Left ventricle myocardium inferior (tissue), 1 donor: ENCODE data around the gene MDFI. TPM values are rescaled to one million over a fixed set of nuclear protein-coding genes. Genes with fewer than 3 reads are reported as not detected.
A peak's percentile ranks its signal among the peaks of the same experiment; 100 is the strongest.

Source experiments
- DNase-seq: peaks from one replicate; pipeline ENCODE4 v3.0.0-alpha.2; 2020
- H3K27ac ChIP-seq: fragments of 200-600 bp; replicated peaks from 2 replicates; pipeline ENCODE4 v1.8.0; 2021
- H3K27me3 ChIP-seq: fragments of 200-600 bp; 2 replicates; pipeline ENCODE4 v1.8.0; 2021; ENCODE audit warnings: low read depth
- H3K36me3 ChIP-seq: fragments of 200-600 bp; 2 replicates; pipeline ENCODE4 v1.8.0; 2021
- H3K4me1 ChIP-seq: fragments of 200-600 bp; 2 replicates; pipeline ENCODE4 v1.8.0; 2021
- H3K4me3 ChIP-seq: fragments of 200-600 bp; 2 replicates; pipeline ENCODE4 v1.8.0; 2021; ENCODE audit warnings: mild to moderate bottlenecking, moderate library complexity
- H3K9me3 ChIP-seq: fragments of 200-600 bp; replicated peaks from 2 replicates; pipeline ENCODE4 v1.8.0; 2021
- CTCF ChIP-seq: fragments of 200-600 bp; IDR thresholded peaks from 2 replicates; pipeline ENCODE4 v1.8.0; 2021; ENCODE audit warnings: antibody characterized with exemption, mild to moderate bottlenecking, borderline replicate concordance
- intact Hi-C: fragments of 100-400 bp; cut with micrococcal nuclease; formaldehyde crosslinking; loops from one replicate; pipeline ENCODE4 v1.11.0; 2022
- microRNA-seq: library from miRNA; unstranded; fragments of <30 nt; microRNA quantifications from one replicate; pipeline ENCODE4 v1.2.0, GENCODE V29; 2020
- total RNA-seq: library from RNA; stranded (reverse); fragmentation: NEBNext Ultra II Directional; extraction: Animal tissue kit (Norgen Biotek cat#: 25700); gene quantifications from one replicate; pipeline ENCODE4 v1.2.1, GENCODE V29; 2021
- donor health status: DM: no; HTN: yes; CAD: no; lungs with severe emphysema.

Gene MDFI
- total RNA-seq, 1 donor from 2014 or later, result 0.77 TPM

- Histone ChIP-seq H3K9me3 (no peaks in the 10 kb centered on the region), H3K27me3 (no peaks in the 10 kb centered on the region), H3K4me3 (no peak overlapping the region), H3K4me1 (peaks cover 82% of the 10 kb centered on the region), H3K36me3 (peaks cover 6% of the 10 kb centered on the region), H3K27ac (peak overlapping the region; percentile 86)
- intact Hi-C loops, result no loop called here
- peak; percentile 29 for TF ChIP-seq CTCF
- DNase-seq, result peak; percentile 47
These were observed 62.4 kb downstream of the MDFI start for GRCh38 chr6:41700463-41701347.

- no peak for TF ChIP-seq CTCF
- Histone ChIP-seq H3K27me3 (no peaks in the 10 kb centered on the region), H3K9me3 (no peaks in the 10 kb centered on the region), H3K4me1 (peaks cover 97% of the 10 kb centered on the region), H3K4me3 (no peak overlapping the region), H3K27ac (peak overlapping the region; percentile 86), H3K36me3 (peaks cover 6% of the 10 kb centered on the region)
- no peak for DNase-seq
- intact Hi-C loops, result no loop called here
These were observed 63.9 kb downstream of the MDFI start for GRCh38 chr6:41702089-41702745.

GRCh38 chr6:41702771-41703494, 64.7 kb downstream of the MDFI start:
- Histone ChIP-seq H3K4me1 (peaks cover 98% of the 10 kb centered on the region), H3K27ac (peak overlapping the region; percentile 38), H3K9me3 (no peaks in the 10 kb centered on the region), H3K27me3 (no peaks in the 10 kb centered on the region), H3K4me3 (no peak overlapping the region), H3K36me3 (peaks cover 6% of the 10 kb centered on the region)
- TF ChIP-seq CTCF, result no peak
- intact Hi-C loops, result no loop called here
- DNase-seq, result no peak

Small RNA genes lying within 50 kb of the gene (microRNA-seq; reads per million reads assigned to microRNA genes)
- gene MIR4641, result not detected

Other genes with a start within 250 kb of the MDFI start
- gene FOXP4, start 92.1 kb upstream of the MDFI start, total RNA-seq, result 15.0 TPM
- 39.9 TPM for gene TFEB, start 97.1 kb downstream of the MDFI start, total RNA-seq
- gene PGC, start 108.9 kb downstream of the MDFI start, total RNA-seq, result not detected
- gene FRS3, start 141.4 kb downstream of the MDFI start, total RNA-seq, result 5.3 TPM
- 0.88 TPM for gene PRICKLE4, start 142.3 kb downstream of the MDFI start, total RNA-seq
- gene TOMM6, start 149.2 kb downstream of the MDFI start, total RNA-seq, result 177 TPM